Hindlimb muscle (tissue), 1 donor: ENCODE data around the gene NOL8. TPM values are rescaled to one million over a fixed set of nuclear protein-coding genes. Genes with fewer than 3 reads are reported as not detected.

Experiments
- DNase-seq: peaks from one replicate; pipeline ENCODE4 v3.0.0-alpha.2; 2013
- polyA plus RNA-seq: library from polyadenylated mRNA; unstranded; fragments of 120-200 nt; gene quantifications from one replicate; pipeline ENCODE4 v1.2.1, GENCODE V29; 2013; ENCODE audit not compliant: insufficient read length

Gene NOL8
- polyA plus RNA-seq, 1 donor: 26.7 TPM

DNA sequence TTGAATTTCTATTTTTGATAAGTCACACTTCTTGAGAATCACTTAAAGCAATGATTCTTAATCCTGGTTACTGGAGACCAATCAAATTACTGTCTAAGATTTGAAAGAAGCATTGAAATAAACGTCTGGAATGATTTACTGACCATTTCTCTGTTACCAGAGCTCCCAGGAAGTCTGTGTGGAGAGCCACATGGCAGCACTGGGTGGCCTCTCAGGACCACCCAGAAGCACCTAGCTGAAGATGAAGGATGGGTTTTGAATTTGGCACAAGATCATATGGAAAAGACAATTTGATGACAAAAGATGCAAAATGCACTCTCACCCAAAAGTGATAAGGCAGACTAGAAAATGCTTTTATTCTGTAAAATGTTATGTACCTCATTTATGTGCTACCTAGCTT is 62.0 kb downstream of the NOL8 start:
- DNase-seq: no peak

- no peak for DNase-seq
Observed at GRCh38 chr9:92257327-92257726, 67.8 kb downstream of the NOL8 start.

- DNase-seq: no peak
Observed at GRCh38 chr9:92254381-92255337, 70.5 kb downstream of the NOL8 start.

- no peak for DNase-seq
Observed at GRCh38 chr9:92253656-92254055, 71.5 kb downstream of the NOL8 start.

DNA sequence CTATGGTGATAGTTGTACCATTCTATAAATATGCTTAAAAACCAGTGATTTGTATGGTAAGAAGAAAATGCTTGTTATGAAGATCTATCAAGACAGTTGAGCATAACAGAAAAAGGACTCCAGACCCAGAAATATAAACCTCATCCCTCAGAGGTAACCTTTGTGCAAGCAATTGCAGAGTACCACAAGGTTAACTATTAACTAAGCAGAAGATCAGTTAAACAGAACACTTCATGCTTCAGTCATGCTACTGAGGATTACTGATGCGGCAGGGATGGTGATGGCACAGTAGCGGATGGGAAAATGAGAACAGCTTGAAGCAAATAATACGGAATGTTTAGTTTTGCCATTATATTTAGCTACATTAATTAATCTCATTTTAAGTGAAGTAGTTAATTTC is 77.2 kb downstream of the NOL8 start:
- DNase-seq: no peak

Other genes with a start within 250 kb of the NOL8 start
- 47.1 TPM for gene SPTLC1, start 209.9 kb downstream of the NOL8 start, polyA plus RNA-seq
- 64.0 TPM for gene IARS1, start 31.7 kb downstream of the NOL8 start, polyA plus RNA-seq
- gene CENPP, start 603 bp upstream of the NOL8 start, polyA plus RNA-seq: 4.9 TPM
- gene OGN, start 79.2 kb upstream of the NOL8 start, polyA plus RNA-seq: 301 TPM
- 2.7 TPM for gene OMD, start 99.1 kb upstream of the NOL8 start, polyA plus RNA-seq
- 138 TPM for gene ASPN, start 157.2 kb upstream of the NOL8 start, polyA plus RNA-seq
- 18.0 TPM for gene ECM2, start 210.6 kb upstream of the NOL8 start, polyA plus RNA-seq